Liver (tissue), 9 donors: ENCODE results near the gene CLCN2. TPM values are rescaled to one million over a fixed set of nuclear protein-coding genes. Genes with fewer than 3 reads are reported as not detected.

ENCODE experiments used
- DNase-seq: peaks from one replicate; pipeline ENCODE4 v3.0.0-alpha.2; 2017; ENCODE audit warnings: low spot score
- H3K27ac ChIP-seq, 2 donors: one replicate each; pipeline ENCODE4 v1.7.0; 2013; ENCODE audit warnings: inconsistent platforms in 2 of 2, low read length in 2 of 2, control low read depth in 1 of 2, low read depth in 1 of 2, mild to moderate bottlenecking in 1 of 2
- H3K27me3 ChIP-seq, 4 donors: one replicate each; pipeline versions ENCODE4 v1.6.1 to v1.7.0; 2013; ENCODE audit warnings: low read length in 3 of 4, inconsistent platforms in 1 of 4, mild to moderate bottlenecking in 1 of 4, moderate library complexity in 1 of 4; ENCODE audit not compliant: control insufficient read depth in 4 of 4, insufficient read depth in 4 of 4
- H3K36me3 ChIP-seq, 4 donors: one replicate each; pipeline versions ENCODE4 v1.6.1 to v1.7.0; 2013; ENCODE audit warnings: low read length in 3 of 4, mild to moderate bottlenecking in 3 of 4, low read depth in 1 of 4, moderate library complexity in 1 of 4; ENCODE audit not compliant: control insufficient read depth in 4 of 4, insufficient read depth in 3 of 4
- H3K4me1 ChIP-seq, 4 donors: one replicate each; pipeline versions ENCODE4 v1.6.1 to v1.7.0; 2013; ENCODE audit warnings: low read length in 3 of 4, mild to moderate bottlenecking in 3 of 4, moderate library complexity in 1 of 4; ENCODE audit not compliant: control insufficient read depth in 4 of 4, insufficient read depth in 4 of 4
- H3K4me3 ChIP-seq, 3 donors: one replicate each; pipeline versions ENCODE4 v1.6.1 to v1.7.0; 2013; ENCODE audit warnings: low read length in 3 of 3, control low read depth in 1 of 3, low read depth in 1 of 3, mild to moderate bottlenecking in 1 of 3
- H3K9ac ChIP-seq, 2 donors: one replicate each; pipeline ENCODE4 v1.7.0; 2013; ENCODE audit warnings: low read length in 2 of 2, mild to moderate bottlenecking in 2 of 2, moderate library complexity in 2 of 2, control low read depth in 1 of 2, low read depth in 1 of 2
- H3K9me3 ChIP-seq, 4 donors: one replicate each; pipeline versions ENCODE4 v1.6.1 to v1.7.0; 2013; ENCODE audit warnings: low read length in 3 of 4; ENCODE audit not compliant: control insufficient read depth in 4 of 4
- CTCF ChIP-seq: fragments of 150-350 bp; IDR thresholded peaks from 2 replicates; pipeline ENCODE4 v1.5.1; 2017; ENCODE audit warnings: improper control_type of control experiment, low read depth, low read length; ENCODE audit not compliant: missing input control
- EGR1 ChIP-seq, 2 donors: IDR thresholded peaks; 2 replicates each; pipeline ENCODE4 v1.6.1; 2016 to 2018; ENCODE audit warnings: antibody characterized with exemption in 2 of 2, low read depth in 2 of 2
- FOXA1 ChIP-seq: IDR thresholded peaks from 2 replicates; pipeline ENCODE4 v1.6.1; 2016; ENCODE audit warnings: antibody characterized with exemption
- FOXA2 ChIP-seq: IDR thresholded peaks from 2 replicates; pipeline ENCODE4 v1.6.1; 2016; ENCODE audit warnings: antibody characterized with exemption
- GABPA ChIP-seq, 2 donors: IDR thresholded peaks in 1 of 2; conservative IDR thresholded peaks in 1 of 2; 2 replicates each; pipeline ENCODE4 v1.6.1; 2016; ENCODE audit warnings: antibody characterized with exemption in 2 of 2, mild to moderate bottlenecking in 1 of 2, moderate library complexity in 1 of 2
- HNF4A ChIP-seq, 2 donors: conservative IDR thresholded peaks; 2 replicates each; pipeline ENCODE4 v1.6.1; 2016; ENCODE audit warnings: antibody characterized with exemption in 2 of 2, mild to moderate bottlenecking in 2 of 2
- HNF4G ChIP-seq: IDR thresholded peaks from 2 replicates; pipeline ENCODE4 v1.6.1; 2016; ENCODE audit warnings: antibody characterized with exemption
- JUND ChIP-seq, 2 donors: IDR thresholded peaks; 2 replicates each; pipeline ENCODE4 v1.6.1; 2016; ENCODE audit warnings: antibody characterized with exemption in 2 of 2
- MAX ChIP-seq: IDR thresholded peaks from 2 replicates; pipeline ENCODE4 v1.6.1; 2016; ENCODE audit warnings: antibody characterized with exemption
- NR2F2 ChIP-seq: IDR thresholded peaks from 2 replicates; pipeline ENCODE4 v1.6.1; 2016; ENCODE audit warnings: antibody characterized with exemption
- RAD21 ChIP-seq, 2 donors: IDR thresholded peaks; 2 replicates each; pipeline ENCODE4 v1.6.1; 2016; ENCODE audit warnings: antibody characterized with exemption in 2 of 2, mild to moderate bottlenecking in 2 of 2
- RXRA ChIP-seq, 2 donors: IDR thresholded peaks; 2 replicates each; pipeline ENCODE4 v1.6.1; 2017 to 2018; ENCODE audit warnings: antibody characterized with exemption in 2 of 2, mild to moderate bottlenecking in 1 of 2
- SP1 ChIP-seq: IDR thresholded peaks from 2 replicates; pipeline ENCODE4 v1.6.1; 2018; ENCODE audit warnings: antibody characterized with exemption, mild to moderate bottlenecking
- TAF1 ChIP-seq: conservative IDR thresholded peaks from 2 replicates; pipeline ENCODE4 v1.6.1; 2016; ENCODE audit warnings: antibody characterized with exemption, mild to moderate bottlenecking
- YY1 ChIP-seq: IDR thresholded peaks from 2 replicates; pipeline ENCODE4 v1.6.1; 2016; ENCODE audit warnings: antibody characterized with exemption, mild to moderate bottlenecking
- WGBS: extraction: QIAGEN DNeasy Blood & Tissue Kit; methylation state at CpG from one replicate; pipeline ENCODE4 v1.1.7; 2013; 5-methylcytosine and 5-hydroxymethylcytosine counted together
- polyA plus RNA-seq, 2 donors: library from polyadenylated mRNA; stranded (reverse) in 1 of 2; unstranded in 1 of 2; fragments of 200-250 nt in 1 of 2; fragments of >200 nt in 1 of 2; fragmentation: Nextera tagmentation in 1 of 2; extraction: Ambion mirVana in 1 of 2; gene quantifications; one replicate each; pipeline versions ENCODE4 v1.2.1 to v1.2.3, GENCODE V29; 2013 to 2015
- total RNA-seq, 2 donors: library from RNA; depleted of rRNA; stranded (reverse); fragments of >200 nt; gene quantifications; one replicate each; pipeline ENCODE4 v1.2.3, GENCODE V29; 2014
- TF ChIP-seq, protein P1 (sequence below): IDR thresholded peaks from 2 replicates; pipeline ENCODE4 v1.6.1; 2016; ENCODE audit warnings: antibody characterized with exemption
- TF ChIP-seq, protein P2 (sequence below): IDR thresholded peaks from 2 replicates; pipeline ENCODE4 v1.6.1; 2016; ENCODE audit warnings: antibody characterized with exemption, mild to moderate bottlenecking
- donor health status: healthy.
- donor health status: healthy.
- donor health status: healthy.
- donor health status: healthy.
- donor health status: healthy.

CLCN2 gene
- total and polyA plus RNA-seq, 4 donors: 1.1 to 3.9 (median 2.6) TPM

DNA sequence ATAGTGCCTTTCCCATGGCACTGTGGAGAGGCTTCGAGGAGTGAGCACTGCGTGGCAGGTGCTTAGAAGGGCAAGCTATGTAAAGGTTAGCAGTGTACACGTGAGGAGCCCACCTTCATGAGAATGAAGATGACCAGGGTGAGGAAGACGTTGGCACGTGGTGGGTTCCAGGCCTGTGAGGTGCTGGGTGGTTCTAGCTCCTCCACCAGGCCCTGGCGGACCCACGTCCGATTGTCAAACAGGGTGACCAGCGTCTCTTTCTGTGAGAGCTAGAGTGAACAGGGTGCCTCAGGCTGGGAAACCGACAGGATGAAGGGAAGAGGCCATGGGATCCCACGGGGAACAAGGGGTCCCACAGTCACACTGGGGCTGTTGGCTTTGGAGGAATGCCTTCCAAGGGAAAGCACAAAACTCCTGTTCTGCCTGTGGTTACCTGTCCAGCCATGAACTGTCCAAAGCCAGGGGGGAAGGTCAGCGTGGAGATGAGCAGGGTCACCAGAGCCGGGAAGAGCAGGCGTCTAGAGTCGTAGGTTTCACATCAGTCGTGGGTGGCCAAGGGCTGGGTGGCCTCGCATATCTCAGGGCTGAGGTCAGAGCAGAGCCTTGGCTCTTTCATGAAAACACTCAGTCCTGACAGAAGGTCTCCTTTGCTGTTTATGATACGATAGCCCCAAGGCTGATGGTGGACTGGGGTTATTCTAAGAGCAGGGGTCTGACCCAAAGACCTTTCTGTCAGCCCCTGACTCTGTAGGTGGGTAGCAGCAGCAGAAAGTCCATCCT lies 6.0 kb downstream of the CLCN2 start:
- Histone ChIP-seq H3K27me3 (no peaks in the 10 kb centered on the region), H3K36me3 (no peaks in the 10 kb centered on the region), H3K9me3 (no peaks in the 10 kb centered on the region), H3K4me3 (no peak overlapping the region), H3K27ac (no peak overlapping the region), H3K9ac (no peak overlapping the region), H3K4me1 (peaks cover 8 to 22% (median 14%) of the 10 kb centered on the region in 4 donors)
- 88% methylated on average over 18 of the region's 18 CpGs for WGBS
- TF ChIP-seq NR2F2 (no peak), MAX (no peak), FOXA1 (no peak), SP1 (no peak), GABPA (IDR thresholded peaks at IDR 0.05 in 1 of 2, conservative IDR thresholded peaks at IDR 0.05 in 1 of 2) (no peak), RAD21 (IDR thresholded peaks at IDR 0.05) (no peak), HNF4A (conservative IDR thresholded peaks at IDR 0.05) (no peak), RXRA (IDR thresholded peaks at IDR 0.05) (no peak), EGR1 (IDR thresholded peaks at IDR 0.05; ENCODE audit: low read depth in 2 of 2) (no peak), TAF1 (no peak)
- TF ChIP-seq, protein P1, sequence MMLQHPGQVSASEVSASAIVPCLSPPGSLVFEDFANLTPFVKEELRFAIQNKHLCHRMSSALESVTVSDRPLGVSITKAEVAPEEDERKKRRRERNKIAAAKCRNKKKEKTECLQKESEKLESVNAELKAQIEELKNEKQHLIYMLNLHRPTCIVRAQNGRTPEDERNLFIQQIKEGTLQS: no peak
- TF ChIP-seq, protein P2, sequence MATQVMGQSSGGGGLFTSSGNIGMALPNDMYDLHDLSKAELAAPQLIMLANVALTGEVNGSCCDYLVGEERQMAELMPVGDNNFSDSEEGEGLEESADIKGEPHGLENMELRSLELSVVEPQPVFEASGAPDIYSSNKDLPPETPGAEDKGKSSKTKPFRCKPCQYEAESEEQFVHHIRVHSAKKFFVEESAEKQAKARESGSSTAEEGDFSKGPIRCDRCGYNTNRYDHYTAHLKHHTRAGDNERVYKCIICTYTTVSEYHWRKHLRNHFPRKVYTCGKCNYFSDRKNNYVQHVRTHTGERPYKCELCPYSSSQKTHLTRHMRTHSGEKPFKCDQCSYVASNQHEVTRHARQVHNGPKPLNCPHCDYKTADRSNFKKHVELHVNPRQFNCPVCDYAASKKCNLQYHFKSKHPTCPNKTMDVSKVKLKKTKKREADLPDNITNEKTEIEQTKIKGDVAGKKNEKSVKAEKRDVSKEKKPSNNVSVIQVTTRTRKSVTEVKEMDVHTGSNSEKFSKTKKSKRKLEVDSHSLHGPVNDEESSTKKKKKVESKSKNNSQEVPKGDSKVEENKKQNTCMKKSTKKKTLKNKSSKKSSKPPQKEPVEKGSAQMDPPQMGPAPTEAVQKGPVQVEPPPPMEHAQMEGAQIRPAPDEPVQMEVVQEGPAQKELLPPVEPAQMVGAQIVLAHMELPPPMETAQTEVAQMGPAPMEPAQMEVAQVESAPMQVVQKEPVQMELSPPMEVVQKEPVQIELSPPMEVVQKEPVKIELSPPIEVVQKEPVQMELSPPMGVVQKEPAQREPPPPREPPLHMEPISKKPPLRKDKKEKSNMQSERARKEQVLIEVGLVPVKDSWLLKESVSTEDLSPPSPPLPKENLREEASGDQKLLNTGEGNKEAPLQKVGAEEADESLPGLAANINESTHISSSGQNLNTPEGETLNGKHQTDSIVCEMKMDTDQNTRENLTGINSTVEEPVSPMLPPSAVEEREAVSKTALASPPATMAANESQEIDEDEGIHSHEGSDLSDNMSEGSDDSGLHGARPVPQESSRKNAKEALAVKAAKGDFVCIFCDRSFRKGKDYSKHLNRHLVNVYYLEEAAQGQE: no peak
- DNase-seq: no peak

DNA sequence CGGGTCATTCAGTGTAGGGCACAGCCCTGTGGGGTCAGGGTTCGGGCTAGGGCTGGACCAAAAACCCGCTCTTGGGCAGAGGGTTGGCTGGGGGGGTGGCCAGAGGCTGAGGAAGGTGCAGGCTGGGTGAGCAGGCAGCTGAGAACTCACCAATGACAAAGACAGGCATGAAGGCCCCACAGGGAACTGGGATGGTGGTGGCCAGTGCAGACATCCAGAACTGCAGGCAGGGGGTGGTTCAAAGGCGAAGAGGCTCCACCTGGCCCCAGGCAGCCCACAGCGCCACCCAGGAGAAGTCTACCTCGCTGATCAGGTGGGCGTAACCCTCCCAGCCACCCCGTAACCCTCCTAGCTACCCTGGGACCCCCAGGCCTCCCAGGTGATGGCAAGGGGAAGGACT lies 6.7 kb downstream of the CLCN2 start:
- Histone ChIP-seq H3K4me1 (peaks cover 8 to 22% (median 14%) of the 10 kb centered on the region in 4 donors), H3K4me3 (no peak overlapping the region), H3K27me3 (no peaks in the 10 kb centered on the region), H3K9me3 (no peaks in the 10 kb centered on the region), H3K36me3 (no peaks in the 10 kb centered on the region), H3K27ac (no peak overlapping the region), H3K9ac (no peak overlapping the region)
- 84% methylated on average over 8 of the region's 8 CpGs for WGBS
- no peak for DNase-seq
- TF ChIP-seq EGR1 (IDR thresholded peaks at IDR 0.05; ENCODE audit: low read depth in 2 of 2) (no peak), TAF1 (no peak), GABPA (IDR thresholded peaks at IDR 0.05 in 1 of 2, conservative IDR thresholded peaks at IDR 0.05 in 1 of 2) (no peak), SP1 (no peak), FOXA2 (no peak), RXRA (IDR thresholded peaks at IDR 0.05) (no peak), NR2F2 (no peak), JUND (IDR thresholded peaks at IDR 0.05) (no peak), MAX (no peak), YY1 (no peak), CTCF (no peak), FOXA1 (no peak), HNF4G (no peak), RAD21 (IDR thresholded peaks at IDR 0.05) (no peak)
- TF ChIP-seq, protein P1: no peak
- TF ChIP-seq, protein P2: no peak
